Measurements from ENCODE around the gene SAMD4B. TPM values are rescaled to one million over a fixed set of nuclear protein-coding genes. Genes with fewer than 3 reads are reported as not detected.

SAMD4B gene
- total and polyA plus RNA-seq, 2 donors (not counting 1 experiment from before 2014, with no cell fraction given): 33.0 to 39.1 TPM

DNA sequence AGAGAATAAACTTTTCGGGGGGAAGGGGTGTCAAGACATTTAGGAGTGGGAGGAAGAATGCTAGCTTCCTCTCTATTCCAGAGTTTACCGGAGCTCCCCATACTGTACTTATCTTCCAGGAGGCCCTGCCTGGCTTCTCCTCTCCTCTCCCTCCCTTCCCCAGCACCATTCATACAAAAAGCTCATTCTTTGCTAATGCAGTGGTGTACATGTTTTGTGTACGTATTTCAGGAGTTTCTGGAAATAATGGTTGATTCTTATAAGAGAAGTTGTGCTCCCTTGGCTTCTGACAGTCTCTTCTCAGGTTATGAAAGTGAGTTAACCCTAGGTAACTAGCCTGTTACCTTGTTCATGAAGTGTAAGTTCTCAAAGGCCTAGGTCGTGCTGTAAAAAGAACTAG, 7.1 kb downstream of the SAMD4B start:
- TF ChIP-seq, protein P1, sequence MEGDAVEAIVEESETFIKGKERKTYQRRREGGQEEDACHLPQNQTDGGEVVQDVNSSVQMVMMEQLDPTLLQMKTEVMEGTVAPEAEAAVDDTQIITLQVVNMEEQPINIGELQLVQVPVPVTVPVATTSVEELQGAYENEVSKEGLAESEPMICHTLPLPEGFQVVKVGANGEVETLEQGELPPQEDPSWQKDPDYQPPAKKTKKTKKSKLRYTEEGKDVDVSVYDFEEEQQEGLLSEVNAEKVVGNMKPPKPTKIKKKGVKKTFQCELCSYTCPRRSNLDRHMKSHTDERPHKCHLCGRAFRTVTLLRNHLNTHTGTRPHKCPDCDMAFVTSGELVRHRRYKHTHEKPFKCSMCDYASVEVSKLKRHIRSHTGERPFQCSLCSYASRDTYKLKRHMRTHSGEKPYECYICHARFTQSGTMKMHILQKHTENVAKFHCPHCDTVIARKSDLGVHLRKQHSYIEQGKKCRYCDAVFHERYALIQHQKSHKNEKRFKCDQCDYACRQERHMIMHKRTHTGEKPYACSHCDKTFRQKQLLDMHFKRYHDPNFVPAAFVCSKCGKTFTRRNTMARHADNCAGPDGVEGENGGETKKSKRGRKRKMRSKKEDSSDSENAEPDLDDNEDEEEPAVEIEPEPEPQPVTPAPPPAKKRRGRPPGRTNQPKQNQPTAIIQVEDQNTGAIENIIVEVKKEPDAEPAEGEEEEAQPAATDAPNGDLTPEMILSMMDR (conservative IDR thresholded peaks at IDR 0.05 in 1 of 2, IDR thresholded peaks at IDR 0.05 in 1 of 2; ENCODE audit: low read depth in 1 of 2, low read length in 2 of 2): no peak
- no peak for TF ChIP-seq EZH2 (IDR thresholded peaks at IDR 0.05; ENCODE audit: low read length, missing control alignments)

DNA sequence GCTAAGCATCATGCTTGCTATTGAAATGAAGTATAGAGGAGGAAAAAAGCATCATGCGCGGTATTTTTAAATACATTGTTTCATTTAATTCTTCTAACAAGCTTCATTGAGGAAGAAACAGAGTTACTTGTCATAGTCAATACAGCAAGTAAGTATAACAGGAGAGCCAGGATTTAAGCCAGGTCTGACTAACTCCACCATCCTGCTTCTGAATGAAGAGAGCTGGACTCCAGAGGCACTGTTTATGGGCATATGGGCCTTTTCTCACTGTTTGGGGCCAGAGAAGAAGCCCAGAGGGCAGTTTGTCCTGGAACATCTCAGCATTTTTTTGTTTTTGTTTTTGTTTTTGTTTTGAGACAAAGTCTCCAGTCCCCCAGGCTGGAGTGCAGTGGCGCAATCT, 7.9 kb downstream of the SAMD4B start:
- DNase-seq (ENCODE audit: low read depth in 2 of 2): no peak

More for the DNA sequence above, 7.1 kb downstream of the SAMD4B start:
- Histone ChIP-seq H4K20me1 (ENCODE audit: control insufficient read depth, extremely low read depth, insufficient read depth, low read length) (no peaks in the 10 kb centered on the region), H2AFZ (ENCODE audit: low read length) (no peak overlapping the region), H3K27ac (ENCODE audit: insufficient read depth, low read length) (no peak overlapping the region), H3K9ac (ENCODE audit: insufficient read depth, low read length) (no peak overlapping the region), H3K27me3 (ENCODE audit: control insufficient read depth, insufficient read depth, low read length) (no peaks in the 10 kb centered on the region), H3K79me2 (ENCODE audit: control insufficient read depth, insufficient read depth, low read length) (peaks cover 46% of the 10 kb centered on the region), H3K9me3 (ENCODE audit: control insufficient read depth, insufficient read depth, low read depth, low read length) (no peaks in the 10 kb centered on the region), H3K36me3 (ENCODE audit: control insufficient read depth, insufficient read depth, low read length) (peaks cover 10% of the 10 kb centered on the region), H3K4me1 (ENCODE audit: control insufficient read depth, extremely low read depth, insufficient read depth, low read length) (peaks cover 11% of the 10 kb centered on the region), H3K4me2 (ENCODE audit: extremely low read depth, insufficient read depth, low read length) (no peak overlapping the region), H3K4me3 (replicated peaks in 1 of 4; ENCODE audit: control extremely low read depth in 1 of 4, insufficient read depth in 1 of 4, low read depth in 3 of 4, low read length in 4 of 4) (no peak overlapping the region)
- DNase-seq (ENCODE audit: low read depth in 2 of 2): no peak

DNA sequence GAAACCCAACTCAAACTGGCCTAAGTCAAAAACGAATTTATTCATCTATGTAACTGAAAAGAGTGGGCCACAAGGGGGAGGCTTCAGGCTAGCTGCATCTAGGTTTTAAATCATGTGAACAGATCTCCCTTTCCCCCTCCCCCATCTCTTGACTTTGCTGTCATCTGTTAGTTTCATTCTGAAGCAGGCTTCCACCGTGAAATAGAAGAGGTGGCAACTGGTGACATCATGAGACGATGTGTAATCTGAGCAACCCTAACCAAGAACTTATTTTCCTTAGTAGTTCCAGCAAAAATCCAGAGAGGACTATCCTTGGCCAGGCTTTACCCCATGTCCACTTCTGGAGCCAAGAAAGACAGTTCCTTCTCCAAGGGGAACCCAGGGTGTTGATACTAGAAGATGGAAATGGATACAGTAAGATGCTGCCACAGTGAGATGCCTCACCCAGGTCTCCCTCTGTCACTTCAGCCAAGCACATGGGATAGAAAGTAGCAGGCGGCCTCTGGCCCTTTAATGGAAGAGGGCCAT, 9.4 kb downstream of the SAMD4B start:
- H3K4me2 ChIP-seq (ENCODE audit: extremely low read depth, insufficient read depth, low read length): no peak overlapping the region
- no peaks in the 10 kb centered on the region for H4K20me1 ChIP-seq (ENCODE audit: control insufficient read depth, extremely low read depth, insufficient read depth, low read length)
- H3K9ac ChIP-seq (ENCODE audit: insufficient read depth, low read length): no peak overlapping the region

More for the DNA sequence above, 7.9 kb downstream of the SAMD4B start:
- H3K9ac ChIP-seq (ENCODE audit: insufficient read depth, low read length): no peak overlapping the region
- no peaks in the 10 kb centered on the region for H4K20me1 ChIP-seq (ENCODE audit: control insufficient read depth, extremely low read depth, insufficient read depth, low read length)
- no peak overlapping the region for H3K27ac ChIP-seq (ENCODE audit: insufficient read depth, low read length)
- H3K4me3 ChIP-seq (replicated peaks in 1 of 4; ENCODE audit: control extremely low read depth in 1 of 4, insufficient read depth in 1 of 4, low read depth in 3 of 4, low read length in 4 of 4): no peak overlapping the region
- H3K4me2 ChIP-seq (ENCODE audit: extremely low read depth, insufficient read depth, low read length): no peak overlapping the region
- no peak for TF ChIP-seq EZH2 (IDR thresholded peaks at IDR 0.05; ENCODE audit: low read length, missing control alignments)
- TF ChIP-seq, protein P1 (conservative IDR thresholded peaks at IDR 0.05 in 1 of 2, IDR thresholded peaks at IDR 0.05 in 1 of 2; ENCODE audit: low read depth in 1 of 2, low read length in 2 of 2): no peak
- H3K79me2 ChIP-seq (ENCODE audit: control insufficient read depth, insufficient read depth, low read length): peaks cover 40% of the 10 kb centered on the region
- H3K4me1 ChIP-seq (ENCODE audit: control insufficient read depth, extremely low read depth, insufficient read depth, low read length): peaks cover 11% of the 10 kb centered on the region
- H3K36me3 ChIP-seq (ENCODE audit: control insufficient read depth, insufficient read depth, low read length): peaks cover 9% of the 10 kb centered on the region
- no peaks in the 10 kb centered on the region for H3K9me3 ChIP-seq (ENCODE audit: control insufficient read depth, insufficient read depth, low read depth, low read length)
- no peaks in the 10 kb centered on the region for H3K27me3 ChIP-seq (ENCODE audit: control insufficient read depth, insufficient read depth, low read length)
- H2AFZ ChIP-seq (ENCODE audit: low read length): no peak overlapping the region

More for the DNA sequence above, 9.4 kb downstream of the SAMD4B start:
- Histone ChIP-seq H2AFZ (ENCODE audit: low read length) (no peak overlapping the region), H3K36me3 (ENCODE audit: control insufficient read depth, insufficient read depth, low read length) (peaks cover 17% of the 10 kb centered on the region), H3K4me1 (ENCODE audit: control insufficient read depth, extremely low read depth, insufficient read depth, low read length) (peaks cover 10% of the 10 kb centered on the region), H3K27me3 (ENCODE audit: control insufficient read depth, insufficient read depth, low read length) (no peaks in the 10 kb centered on the region), H3K27ac (ENCODE audit: insufficient read depth, low read length) (no peak overlapping the region), H3K4me3 (replicated peaks in 1 of 4; ENCODE audit: control extremely low read depth in 1 of 4, insufficient read depth in 1 of 4, low read depth in 3 of 4, low read length in 4 of 4) (no peak overlapping the region), H3K79me2 (ENCODE audit: control insufficient read depth, insufficient read depth, low read length) (peaks cover 28% of the 10 kb centered on the region), H3K9me3 (ENCODE audit: control insufficient read depth, insufficient read depth, low read depth, low read length) (no peaks in the 10 kb centered on the region)
- TF ChIP-seq EZH2 (IDR thresholded peaks at IDR 0.05; ENCODE audit: low read length, missing control alignments): no peak
- TF ChIP-seq, protein P1 (conservative IDR thresholded peaks at IDR 0.05 in 1 of 2, IDR thresholded peaks at IDR 0.05 in 1 of 2; ENCODE audit: low read depth in 1 of 2, low read length in 2 of 2): peak in 1 of 2 donors; percentile 24
- peak in 1 of 2 donors; percentile 31 for DNase-seq (ENCODE audit: low read depth in 2 of 2)

Measured in fibroblast of lung (primary cell).